A172 (cell line): ENCODE measurements around the gene TNFAIP8. TPM values are rescaled to one million over a fixed set of nuclear protein-coding genes. Genes with fewer than 3 reads are reported as not detected.
A peak's percentile ranks its signal among the peaks of the same experiment; 100 is the strongest.

ENCODE experiments used
- DNase-seq: peaks from one replicate; pipeline ENCODE4 v3.0.0-alpha.2; 2015; ENCODE audit warnings: low spot score
- total RNA-seq: library from RNA; depleted of rRNA; stranded (reverse); fragments of >200 nt; shearing (Covaris generic); gene quantifications from 2 replicates; pipeline ENCODE4 v1.2.3, GENCODE V29; 2014

The TNFAIP8 gene
- total RNA-seq, 1 experiment from 2014 or later: 18.0 TPM

DNA sequence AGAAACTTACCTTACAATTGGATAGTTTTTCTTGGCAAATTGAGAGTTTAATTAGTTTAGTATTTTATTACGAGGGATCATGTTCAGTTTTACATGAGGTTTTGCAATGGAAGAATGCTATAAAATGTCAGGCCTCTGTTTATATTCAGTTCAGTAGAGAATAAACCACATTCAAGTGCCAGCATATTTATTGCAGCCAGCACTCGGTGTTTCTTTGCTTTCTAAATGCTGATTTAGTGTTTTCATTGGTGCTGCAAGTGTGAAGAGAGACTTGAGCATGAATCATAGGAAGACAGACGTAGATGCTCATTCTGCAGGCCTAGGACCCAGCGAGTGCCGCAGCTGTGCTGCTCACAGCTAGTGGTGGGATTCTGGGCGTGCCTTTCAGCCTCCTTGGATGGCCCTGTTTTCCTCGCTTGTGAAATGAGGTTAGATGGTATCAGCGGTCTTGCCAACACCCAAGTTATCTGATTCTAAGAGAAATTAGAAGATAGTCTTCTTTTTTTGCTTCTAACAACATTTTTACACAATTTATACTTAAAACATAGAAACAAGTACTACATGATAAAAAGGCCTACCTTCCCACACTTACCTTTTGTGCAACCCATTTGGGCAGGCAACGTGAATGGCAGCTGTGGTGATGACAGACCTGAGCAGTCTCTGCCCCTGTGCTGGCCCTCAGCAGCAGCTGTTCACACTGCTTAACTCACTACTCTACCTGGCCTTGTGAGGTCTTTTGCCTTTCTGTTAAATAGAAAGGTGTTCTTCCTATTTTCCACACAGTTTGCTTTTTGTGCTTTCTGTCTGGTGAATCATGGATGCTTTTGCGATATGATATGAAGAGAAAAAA is 26.8 kb upstream of the TNFAIP8 start:
- DNase-seq: peak; percentile 21

DNA sequence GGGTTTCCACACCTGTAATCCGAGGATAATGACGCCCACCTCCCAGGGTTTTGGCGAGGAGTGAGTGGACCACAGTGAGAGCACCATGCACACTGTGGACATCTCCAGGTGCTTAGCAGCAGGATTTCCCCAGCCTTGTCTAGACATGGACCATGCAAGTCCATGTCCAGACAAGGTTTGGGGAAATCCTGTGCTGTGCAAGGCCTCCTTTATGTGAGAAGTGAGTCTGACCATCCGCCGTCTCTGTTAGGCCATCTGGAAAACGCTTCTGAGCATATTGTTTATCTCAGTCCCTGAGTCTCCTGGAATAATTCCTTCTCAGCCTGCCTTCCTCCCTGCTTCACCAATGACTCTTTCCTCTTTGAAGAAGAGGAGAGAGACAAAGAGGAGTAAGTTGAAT is 26.2 kb upstream of the TNFAIP8 start:
- DNase-seq: no peak

DNA sequence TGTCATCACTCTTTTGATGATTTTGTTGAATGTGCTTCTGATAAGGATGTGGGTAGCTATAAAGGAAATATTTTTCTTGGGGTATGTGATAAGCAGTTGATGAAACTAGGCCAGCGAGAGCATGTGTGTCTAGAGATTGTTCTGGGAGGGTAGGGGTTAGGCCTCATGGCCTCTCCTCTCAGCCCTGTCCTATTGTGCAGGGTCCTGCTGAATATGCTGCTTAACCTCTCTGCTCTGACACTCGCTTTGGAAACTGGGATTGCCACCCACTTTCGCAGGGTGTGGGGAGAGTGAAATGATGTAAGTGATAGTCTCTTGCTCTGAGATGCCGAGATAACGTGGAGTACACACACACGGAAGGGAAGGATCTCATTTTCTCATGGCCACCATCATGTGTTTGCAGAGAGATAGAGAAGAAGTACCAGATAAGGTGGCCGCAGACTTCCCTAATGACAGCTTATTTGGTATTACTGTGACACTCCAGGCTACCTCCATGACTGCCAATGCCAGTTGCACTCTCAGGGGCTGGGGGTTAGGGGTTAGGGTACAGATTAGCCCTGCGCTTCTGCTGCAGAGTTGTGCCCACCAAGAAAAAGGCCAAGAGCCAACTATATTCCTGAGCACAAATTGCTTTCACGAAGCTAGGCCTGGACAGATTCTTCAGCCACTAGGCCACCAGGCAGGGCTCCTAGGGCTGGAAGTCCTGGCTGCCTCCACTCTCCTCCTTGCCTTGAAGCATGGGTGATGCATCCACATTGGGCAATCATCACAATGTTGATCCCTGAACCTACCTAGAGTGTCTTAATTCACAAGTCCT is 25.2 kb upstream of the TNFAIP8 start:
- DNase-seq: no peak

DNA sequence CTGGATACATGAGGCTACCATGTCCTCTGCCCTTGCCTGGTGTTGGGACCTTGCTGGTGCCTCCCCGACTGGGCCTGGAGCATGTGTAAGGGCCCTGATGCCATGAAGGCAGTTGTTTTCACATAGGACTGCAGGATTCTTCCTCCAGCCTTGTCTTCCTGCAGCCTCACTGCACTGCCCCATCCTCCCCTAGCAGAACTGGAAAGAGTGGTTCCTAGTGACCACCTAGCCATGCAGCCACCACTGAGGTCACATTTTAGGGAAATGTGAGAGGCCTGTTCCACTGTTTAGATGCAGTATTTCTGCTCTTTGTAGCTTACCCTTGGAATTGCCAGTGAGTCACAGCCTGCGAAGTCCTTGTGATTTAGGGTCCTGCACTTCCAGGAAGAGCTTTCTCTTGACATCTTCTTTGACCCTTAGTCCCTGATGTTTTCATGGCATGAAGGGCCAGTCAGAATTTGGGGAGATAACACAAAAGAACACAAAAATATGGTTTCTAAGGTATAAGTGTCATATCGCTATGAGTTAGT is 24.2 kb upstream of the TNFAIP8 start:
- DNase-seq: no peak

DNA sequence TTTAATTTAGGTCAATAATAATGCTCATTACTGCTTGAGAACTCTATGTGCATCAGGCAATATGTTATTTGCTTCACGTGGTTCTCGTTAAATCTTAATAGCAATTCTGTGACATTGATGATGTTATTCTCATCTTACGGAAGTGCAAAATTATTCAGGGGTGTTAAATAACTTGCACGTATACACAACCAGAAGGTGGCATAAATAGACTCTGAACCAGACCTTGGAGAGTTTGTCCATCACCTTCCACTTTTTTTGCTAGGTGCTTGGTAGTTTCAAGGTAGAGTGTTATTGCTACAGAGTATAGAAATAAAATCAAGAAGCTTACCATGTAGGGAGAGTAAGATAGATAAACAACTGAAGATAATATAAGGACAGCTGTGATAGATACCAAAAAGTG is 23.6 kb upstream of the TNFAIP8 start:
- no peak for DNase-seq

DNA sequence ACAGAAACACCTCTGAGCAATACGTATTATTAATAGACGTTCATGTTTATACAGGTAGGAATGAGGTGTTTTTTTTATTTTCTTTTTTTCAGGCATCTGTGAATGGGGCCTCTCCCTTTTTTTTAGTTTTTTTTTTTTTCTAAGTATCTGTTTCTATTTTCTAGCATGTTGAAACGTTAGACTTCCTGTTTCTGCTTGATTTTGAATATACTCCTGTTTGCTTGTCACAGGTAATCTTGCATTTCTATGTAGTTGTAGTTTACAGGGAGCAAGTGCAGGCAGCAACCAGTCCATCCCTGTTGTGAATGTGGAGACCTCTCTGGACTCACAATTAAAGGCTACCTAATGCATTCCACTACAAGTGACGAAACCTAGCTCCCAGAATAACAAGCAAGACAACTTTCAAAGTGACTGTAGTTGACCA is 22.8 kb upstream of the TNFAIP8 start:
- DNase-seq: no peak

DNA sequence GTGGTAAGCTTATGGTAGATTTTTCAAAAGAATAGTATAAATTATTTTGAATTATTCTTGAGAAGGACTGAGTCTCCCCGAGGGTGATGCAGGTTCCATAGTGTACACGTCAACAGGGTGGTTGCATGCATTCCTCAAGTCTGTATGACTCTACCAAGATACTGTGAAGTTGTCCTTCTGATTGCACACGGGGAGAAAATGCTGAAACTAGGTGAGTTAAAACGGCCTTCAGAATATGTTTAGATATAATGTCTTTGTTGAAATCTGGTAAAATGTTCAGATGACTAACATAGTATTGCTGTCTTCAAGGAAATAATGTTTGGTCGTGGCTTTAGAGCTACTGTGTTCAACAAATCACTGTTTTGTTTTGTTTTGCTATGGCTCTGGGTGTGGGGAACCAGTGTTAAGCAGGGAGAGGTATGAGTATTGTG is 22.4 kb upstream of the TNFAIP8 start:
- DNase-seq: no peak

DNA sequence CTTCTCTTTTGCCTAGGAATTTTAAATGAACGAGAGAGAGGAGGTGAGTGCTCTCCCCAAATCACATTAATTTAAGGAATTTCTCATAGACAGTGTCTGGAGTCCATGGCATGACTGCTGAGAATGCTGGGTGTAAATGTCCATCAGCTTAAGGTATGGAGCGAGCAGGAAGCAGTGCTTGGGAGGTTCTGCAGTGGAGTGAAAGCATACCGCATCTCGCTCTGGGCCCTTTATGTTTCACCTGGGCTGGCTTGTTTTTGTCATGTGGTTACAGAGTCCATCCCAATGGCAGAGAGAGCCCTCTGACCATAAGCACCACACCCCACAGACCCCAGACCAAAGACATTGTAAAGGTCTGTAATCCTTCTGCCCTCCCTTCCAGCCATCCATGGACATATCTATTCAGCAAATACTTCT is 20.6 kb upstream of the TNFAIP8 start:
- no peak for DNase-seq

DNA sequence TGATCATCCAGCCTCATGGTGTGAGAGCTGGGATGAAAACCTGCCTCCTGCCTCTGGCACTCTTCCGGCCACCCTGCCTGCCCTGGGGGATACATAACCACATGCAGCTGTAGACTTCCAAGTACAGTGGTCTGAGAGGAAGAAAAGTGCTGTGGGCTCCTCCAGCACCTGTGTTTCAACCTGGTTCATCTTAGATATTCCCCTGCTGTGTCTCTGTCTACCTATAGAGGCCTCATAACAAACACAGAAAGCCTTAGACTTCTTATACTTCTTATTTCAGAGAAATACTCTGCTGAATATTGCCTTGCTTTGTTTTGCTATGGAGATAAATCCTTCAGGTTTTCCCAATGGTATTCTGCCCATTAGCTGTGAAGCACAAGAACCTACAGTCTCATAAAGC is 19.6 kb upstream of the TNFAIP8 start:
- DNase-seq: no peak

DNA sequence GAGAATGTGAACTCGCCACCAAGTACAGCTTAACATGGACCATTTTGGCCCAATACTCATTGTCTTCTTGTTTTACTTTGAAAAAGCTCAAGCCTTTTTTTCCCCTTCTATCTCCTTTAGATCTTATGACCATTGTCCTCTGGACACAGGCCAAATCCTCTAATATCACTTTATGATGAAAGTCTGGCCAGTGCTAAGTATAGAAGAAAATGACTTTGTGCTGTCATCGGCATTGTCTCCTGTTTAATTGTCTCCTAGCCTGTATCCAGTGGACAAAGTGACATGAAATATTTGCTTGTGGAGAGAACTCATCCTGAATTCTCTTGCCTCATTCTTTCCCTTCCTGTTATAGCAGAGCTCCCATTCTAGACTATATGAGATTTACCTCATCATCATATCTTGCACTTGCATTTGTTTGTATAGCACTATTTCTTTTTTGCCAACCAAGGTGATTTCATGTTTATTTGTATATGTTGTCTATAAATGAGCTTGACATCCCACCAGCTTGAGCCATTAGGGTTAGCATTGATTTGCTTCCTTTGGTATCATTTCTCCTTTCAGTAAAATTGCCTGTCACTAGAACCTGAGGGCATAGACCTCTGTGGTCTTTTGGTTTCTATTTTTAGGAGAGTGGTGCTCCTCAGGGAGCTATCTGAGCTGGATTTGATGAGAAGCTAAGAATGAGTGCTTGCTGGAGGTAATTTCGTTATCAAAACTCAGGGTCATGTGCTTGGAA is 18.8 kb upstream of the TNFAIP8 start:
- DNase-seq: no peak

DNA sequence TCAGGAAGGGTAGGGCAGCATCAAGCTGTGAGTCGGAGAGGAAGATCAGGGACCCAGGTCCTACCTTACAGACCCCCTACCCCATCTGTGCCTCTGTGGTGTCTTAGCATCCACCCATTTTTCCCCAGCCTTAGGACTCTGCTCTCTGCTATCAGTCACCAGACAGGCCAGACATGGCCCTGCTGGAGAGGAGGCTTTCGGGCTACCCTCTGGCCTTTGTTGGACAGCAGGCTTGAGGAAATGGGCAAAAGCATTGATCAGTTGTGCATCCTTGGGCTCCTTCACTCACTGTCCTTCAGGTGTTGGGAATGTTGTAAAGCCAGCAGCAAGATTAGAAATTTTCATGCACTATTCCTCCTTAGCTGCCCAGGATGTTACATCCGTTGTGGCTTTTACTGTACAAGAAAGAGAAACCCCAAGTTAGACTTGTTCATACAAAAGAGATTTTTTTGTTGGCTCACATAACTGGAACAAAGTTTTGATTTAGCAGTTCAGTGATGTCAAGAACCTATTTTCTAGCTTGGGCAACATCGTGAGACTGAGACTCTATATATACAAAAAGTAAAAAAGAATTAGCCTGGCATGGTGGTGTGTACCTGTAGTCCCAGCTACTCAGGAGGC is 17.4 kb upstream of the TNFAIP8 start:
- no peak for DNase-seq

DNA sequence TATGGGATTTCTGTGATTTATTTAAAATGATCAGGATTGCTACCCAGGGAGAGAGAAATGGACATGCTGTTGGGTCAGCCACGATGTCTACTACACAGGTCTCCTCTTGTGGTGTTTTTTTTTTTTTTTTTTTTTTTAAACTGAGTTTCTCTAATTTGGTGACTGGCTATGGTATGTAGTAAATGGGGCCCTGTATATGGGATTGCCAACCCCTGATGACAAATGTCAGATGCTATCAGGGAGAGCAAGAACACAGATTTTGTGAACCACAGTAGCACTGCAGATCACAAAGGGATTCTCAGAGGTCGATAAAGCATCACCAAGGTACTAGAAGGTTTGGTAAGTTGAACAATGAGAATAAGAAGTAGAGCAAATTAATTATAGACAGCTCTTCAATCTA is 16.5 kb upstream of the TNFAIP8 start:
- DNase-seq: no peak

DNA sequence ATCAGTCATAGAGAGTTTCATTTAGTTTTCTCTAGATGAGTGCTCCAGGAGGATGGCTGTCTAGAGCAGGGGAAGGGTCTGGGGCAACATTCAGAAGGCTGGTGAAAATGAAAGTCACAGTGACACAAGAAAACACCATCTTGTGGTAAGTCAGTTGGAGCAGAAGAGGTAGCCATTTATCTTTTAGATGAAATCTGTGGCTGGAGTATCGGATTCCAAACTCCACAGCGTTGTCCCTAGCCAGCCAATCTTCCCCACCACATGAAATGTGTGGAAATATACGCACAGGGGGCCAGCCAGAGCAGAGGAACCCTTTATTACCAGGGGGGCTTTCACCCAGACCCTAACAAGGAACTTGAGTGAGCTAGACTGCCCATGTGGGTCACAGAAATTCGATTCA is 15.9 kb upstream of the TNFAIP8 start:
- DNase-seq: no peak

DNA sequence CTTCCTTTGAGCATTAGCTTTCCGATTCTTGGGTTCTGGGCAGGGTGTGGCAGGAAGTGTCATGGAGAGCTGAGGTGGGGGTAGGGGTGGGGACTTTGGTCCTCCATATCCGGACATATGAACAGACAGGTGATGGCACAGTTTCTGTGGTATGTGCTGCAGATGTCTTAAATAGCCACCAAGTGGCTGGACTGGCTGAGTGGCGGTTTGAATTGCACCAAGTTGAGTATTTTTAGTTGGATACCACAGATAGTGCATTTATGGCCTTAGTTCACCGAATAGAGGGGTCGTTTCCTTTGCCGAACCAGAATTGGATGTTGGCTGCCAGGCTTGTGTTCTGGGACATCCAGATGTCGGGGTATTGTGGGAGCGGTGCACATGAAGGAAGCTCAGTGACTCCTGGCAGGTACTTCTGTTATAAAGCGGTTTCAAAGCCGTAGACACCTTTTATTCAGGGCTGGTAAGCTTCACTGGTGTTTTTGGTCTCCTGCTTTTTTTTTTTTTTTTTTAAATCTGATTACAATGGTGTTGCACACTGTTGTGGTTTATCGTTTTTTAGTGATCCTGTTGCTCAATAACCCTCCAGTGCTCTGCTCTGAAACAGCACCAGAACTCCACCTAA is 15.1 kb upstream of the TNFAIP8 start:
- DNase-seq: no peak

DNA sequence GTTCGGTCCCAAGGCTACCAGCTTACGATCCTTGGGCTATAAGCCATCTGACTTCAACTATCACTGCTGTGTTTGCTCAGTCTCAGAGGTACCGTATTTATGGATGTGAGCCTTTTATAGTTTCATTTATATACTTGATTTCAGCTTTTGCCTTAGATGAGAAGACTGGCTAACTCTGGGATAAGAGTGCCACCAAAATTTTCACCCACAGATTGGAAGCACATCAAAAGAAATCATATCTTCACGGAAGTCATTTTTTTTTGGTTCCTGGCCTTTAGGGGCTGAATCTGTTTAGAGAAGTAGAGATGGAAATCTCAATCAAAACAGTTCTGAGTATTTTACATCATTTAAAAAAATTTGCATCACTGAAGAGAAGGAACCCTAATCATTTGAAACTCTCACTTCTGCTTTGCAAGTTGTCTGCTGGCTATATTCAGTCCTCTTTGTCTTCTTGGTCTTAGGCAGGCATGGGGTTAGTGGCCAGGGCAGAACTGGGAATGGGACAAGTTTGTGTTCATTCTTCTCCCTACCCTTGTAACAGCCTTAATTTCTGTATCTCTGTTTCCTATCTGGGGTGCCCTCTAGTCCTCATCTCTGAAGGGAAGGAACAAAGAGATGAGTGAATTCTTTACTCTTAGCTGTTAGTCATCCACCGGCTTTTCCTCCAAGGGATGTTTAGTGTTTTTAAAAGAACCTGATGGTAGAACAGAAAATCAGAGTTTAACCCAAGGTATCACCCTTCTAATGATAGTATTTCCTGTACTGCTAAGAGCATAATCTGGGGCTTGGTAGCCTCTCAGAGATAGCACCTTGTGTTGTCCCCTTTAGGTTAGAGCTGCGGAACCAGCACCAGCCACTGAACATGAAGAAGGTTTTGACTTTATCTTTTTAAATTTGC is 14.1 kb upstream of the TNFAIP8 start:
- no peak for DNase-seq

DNA sequence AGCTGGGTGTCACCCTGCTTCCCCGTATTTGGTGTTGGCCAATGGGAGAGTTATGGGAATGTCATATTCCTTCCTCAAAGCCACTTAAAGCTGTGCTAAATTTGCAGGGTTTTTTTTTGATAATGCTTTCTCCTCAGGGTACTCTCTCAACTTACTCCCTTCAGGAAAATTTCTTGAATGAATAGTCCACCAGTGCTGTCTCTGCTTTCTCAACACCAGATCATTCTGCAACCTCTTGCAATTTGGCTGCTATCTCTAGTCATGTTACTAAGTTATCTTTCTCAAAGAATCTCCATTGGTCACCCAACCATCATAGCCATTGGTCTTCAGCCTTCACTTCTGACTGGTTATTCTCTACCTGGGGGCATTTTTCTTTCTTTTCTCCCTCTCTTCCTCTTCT is 13.4 kb upstream of the TNFAIP8 start:
- no peak for DNase-seq

DNA sequence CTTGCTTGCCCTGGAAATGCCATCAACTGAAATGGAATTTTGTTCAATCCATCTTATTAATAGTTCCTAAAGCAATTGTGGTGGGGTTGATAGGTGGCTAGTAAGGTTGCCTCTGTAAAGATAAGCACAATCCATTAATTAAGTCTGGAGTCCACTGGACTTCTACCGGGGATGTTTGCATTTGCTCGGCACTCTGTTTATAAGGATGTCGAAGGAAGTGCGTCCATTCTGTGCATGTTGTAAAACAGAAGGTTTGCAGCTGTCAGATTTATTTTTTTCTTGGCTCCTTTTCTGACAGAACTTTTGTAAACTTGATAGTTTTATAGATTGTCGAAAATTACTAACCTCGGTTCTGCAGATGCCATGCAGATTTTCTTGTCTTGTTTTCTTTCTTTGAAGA is 12.8 kb upstream of the TNFAIP8 start:
- no peak for DNase-seq

DNA sequence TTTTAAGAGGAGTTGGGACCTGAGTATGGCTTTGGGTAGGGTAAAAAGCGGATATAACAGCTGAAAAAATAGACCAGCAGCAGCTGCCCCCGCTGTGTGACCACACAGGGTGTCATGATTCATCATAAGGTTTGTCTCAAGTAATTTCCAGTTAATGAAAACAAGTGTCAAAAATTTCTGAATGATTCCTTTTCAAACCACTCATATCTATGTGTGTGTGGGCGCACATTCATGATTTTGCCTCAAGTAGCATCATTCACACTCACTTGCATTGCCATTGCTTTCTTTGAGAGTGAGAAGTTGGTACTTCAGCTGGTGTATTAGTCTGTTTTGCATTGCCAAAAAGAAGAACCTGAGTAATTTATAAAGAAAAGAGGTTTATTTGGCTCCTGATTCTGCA is 12.1 kb upstream of the TNFAIP8 start:
- DNase-seq: peak; percentile 46

DNA sequence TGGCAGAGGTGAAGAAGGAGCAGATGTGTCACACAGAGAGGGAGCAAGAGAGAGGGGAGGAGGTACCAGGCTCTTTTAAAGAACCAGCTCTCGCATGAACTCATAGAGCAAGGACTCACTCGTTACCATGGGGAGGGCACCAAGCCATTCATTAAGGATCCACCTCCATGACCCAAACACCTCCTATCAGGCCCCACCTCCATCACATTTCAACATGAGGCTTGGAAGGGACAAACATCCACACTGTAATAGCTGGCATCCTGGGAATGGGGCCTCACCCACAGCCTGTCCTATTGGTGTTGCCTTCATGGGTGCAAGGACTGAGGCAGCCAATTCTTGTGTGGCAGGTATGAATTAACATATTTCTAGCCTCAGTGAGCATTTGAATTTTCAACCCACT is 11.6 kb upstream of the TNFAIP8 start:
- DNase-seq: no peak

DNA sequence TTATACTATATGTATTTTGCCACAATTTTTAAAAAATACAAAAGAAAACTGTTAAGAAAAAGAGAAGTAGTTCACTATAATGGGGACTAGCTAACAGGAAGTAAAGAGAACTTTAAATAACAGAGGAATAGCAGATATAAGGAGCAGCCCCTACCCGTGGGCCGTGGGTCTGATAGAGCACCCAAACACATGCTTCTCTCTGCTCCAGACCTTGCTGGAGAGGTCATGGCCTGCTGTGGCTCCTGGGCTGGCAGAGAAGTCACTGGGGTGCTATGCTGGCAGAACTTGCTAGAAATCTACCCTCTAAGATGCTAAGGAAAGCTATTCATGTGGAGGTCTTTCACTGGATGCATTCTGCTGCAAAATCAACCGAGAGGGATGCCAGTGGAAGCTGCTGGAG is 10.0 kb upstream of the TNFAIP8 start:
- no peak for DNase-seq
